GM19035 (cell line): ENCODE measurements around the gene RDH11.
A peak's percentile ranks its signal among the peaks of the same experiment; 100 is the strongest.
"Not testable (repeated sequence)": the region's sequence is repeated elsewhere in the genome, so short reads cannot be mapped to it uniquely, and the experiment has no call there.

Experiments
- ATAC-seq: cut with Tn5 transposase; IDR thresholded peaks from one replicate; pipeline ENCODE4 v1.9.1; 2021; ENCODE audit not compliant: unreplicated experiment

The RDH11 gene

DNA sequence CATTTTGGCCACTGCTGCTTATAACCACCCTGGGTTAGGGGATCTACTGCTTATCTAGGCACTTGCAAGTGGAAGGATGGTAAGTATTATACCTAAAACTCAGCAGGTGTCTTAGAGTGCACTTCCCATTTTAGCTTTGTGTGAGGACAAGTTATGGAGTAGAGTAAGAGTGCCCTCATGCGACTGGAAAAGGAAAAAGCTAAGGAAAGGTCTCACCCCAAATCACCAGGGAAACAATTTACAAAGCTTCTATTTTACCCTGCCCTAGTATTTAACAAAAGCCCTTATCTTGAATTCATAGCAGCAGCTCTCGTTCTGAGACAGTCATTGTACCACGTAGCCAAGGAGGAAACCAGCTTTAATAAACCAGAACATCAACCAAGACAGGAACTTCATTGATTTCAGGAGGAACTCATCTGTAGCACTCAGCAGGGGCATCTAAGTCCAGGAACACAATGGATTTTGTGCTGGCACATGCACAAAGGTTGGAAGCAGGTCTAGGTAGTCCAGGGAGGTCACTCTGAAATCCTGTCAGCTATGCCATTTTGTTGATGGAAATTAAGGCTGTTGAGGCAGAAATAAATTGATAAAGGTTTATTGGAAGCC lies 9.0 kb upstream of the RDH11 start:
- no peak for ATAC-seq

DNA sequence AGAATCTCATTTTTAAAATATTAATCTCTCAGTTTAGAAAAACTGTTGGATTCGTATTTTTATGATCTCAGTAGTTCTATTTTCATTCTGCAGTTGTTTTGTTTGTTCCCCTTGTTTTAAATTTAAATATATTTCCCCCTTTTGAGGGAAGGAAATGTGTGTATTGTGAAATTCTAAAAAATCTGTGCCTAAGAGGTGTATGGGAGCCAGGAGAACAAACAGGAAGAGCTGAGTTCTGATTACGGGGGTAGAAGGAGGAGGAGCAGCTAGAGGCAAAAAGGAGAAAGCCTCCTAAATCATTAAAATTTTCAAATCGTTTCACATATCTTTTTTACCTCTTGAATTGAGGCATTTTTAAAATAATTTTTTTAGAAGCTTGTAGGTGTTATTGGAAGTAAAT lies 8.4 kb upstream of the RDH11 start:
- no peak for ATAC-seq

DNA sequence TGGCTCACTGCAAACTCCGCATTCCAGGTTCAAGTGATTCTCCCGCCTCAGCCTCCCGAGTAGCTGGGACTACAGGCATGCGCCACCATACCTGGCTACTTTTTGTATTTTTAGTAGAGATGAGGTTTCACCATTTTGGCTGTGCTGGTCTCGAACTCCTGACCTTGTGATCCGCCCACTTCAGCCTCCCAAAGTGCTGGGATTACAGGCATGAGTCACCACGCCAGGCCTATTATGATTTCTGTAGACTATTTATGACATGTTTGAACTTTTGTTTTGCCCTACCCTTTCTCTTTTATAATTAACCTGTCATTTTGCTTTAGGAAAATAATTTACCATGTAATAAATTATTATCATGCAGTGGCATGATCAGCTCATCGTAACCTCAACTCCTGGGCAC lies 5.9 kb upstream of the RDH11 start, which contains the start of gene RDH12:
TSS of gene RDH12 (plus strand) at position 395 of the 400 bp plus-strand sequence. CDS start 20,757 bp downstream, outside the sequence.
- not testable (repeated sequence) for ATAC-seq

DNA sequence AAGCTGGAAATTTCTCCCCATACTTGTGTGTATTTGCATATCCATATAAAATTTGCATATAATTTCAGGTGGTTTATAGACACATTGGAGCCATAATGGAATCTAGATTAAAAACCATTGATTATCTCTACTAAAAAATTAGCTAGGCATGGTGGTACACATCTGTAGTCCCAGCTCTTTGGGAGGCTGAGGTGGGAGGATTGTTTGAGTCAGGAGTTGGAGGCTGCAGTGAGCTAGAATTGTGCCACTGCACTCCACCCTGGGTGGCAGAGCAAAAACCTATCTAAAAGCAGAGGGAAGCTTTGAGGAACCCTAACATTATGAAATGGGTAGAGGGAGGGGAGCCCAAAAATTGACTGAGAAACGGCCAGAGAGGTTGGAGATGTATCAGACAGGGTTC lies 2.6 kb upstream of the RDH11 start:
- ATAC-seq = no peak

DNA sequence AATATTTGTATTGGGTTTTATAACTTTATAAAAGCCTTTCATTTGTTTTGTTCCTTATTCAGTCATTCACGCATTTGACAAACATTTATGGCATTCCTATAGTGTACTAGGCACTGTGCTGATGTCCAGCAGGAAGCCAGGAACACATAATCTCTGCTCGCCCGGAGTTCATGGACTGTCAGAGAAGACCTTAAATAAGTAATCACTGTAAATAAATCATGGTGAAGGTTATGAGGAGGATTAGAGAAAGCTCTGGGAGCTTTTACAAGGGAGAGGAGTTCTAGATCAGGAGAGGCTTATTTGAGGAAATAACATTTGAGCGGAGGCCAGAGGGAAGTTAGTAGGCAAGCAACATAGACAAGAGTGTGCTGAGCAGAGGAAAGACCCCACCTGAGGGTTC lies 1.4 kb upstream of the RDH11 start:
- no peak for ATAC-seq

DNA sequence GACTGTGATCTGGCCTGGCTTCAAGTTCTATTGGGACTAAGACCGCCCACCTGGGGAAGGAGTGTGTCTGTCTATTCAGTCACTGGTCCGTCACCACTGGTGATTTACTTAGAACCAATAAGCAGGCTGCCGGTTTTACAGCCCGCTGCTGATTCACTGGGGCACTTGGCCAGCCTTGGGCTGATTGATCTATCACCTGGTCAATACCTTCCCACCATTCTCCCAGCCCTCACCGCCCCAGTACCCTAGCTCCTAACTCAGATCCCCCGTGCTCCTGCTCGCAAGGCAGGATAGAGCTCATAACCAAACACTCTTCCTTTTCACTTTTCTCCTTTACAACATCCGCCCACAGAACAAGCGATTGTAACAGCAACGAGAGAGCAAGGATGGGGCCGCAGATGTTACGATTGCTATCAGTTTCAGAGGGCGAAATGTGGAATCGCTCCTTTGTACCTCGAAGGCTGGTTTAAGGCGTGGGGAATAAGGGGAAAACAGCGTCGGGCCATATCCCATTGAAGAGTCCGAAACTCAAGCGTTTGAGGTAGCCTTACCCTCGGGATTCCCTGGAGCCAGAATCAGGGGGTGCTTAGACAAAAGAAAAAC lies 672 bp downstream of the RDH11 start:
- peak; percentile 92 for ATAC-seq

DNA sequence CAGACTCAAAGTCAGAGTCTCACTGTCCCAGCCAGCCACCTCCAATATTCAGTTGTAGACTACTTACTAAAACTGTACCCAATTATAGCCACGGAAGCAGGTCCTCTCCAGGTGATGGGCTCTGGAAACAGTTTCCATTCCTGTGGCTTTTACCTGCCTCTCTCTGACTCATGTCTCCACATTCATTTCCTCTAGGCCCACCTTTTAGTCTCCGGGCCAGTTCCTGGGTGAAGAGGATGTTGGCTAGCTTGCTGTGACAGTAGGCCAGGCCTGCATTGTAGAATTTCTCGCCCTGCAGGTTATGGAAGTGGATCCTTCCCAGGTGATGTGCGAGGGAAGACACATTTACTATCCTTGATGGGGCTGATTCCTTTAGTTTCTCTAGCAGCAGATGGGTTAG lies 5.6 kb downstream of the RDH11 start:
- no peak for ATAC-seq

DNA sequence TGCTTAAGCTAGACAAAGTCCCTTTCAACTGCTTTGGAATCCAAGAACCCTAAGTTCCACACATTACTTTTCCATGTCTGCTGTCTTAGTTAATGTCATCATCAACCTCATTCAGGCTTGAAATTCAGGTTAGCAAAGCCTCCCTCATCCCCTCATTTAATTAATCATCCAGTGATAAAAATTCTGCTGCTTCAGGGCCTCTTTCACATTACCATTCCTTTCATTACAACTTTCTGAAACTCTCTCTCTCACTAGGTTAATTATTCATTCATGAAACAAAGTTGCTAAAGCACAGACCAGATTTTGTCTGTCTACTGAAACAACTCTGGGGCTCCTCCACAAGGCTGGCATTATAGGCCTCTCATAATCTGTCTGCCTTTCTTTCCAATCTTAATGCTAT lies 11.7 kb downstream of the RDH11 start:
- ATAC-seq = no peak

DNA sequence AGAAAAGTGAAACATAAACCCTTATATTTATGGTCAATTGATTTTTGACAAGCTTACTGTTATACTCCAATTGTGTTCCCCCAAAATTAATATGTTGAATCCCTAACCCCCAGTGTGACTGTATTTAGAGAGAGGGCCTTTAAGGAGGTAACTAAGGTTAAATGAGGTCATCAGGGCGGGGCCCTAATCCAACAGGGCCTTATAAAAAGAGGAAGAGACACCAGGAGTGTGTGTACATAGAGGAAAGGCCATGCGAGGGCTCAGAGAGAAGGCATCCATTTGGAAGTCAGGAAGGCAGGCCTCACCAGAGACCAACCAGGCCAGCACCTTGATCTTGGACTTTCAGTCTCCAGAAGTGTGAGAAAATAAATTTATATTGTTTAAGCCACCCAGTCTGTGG lies 14.6 kb downstream of the RDH11 start:
- ATAC-seq = no peak

DNA sequence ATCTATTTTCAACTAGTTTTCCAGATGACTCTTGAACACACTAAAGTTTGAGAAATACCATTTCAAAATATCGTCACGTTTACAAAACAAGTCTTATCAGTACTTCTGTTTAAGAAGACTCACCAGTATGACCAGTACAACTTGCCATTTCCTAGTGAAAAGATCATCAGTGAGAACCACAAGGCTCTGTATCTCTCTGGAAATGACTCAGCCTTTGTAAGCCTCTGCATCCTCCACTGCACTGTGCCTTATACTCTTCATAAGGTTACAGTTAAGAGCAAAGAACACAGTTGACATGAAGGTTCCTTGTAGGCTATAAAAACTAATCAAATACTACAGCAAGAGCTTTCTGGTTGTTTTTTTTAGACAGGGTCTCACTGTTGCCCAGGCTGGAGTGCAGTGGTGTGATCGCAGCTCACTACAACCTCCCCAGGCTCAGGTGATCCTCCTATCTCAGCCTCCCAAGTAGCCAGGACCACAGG lies 15.4 kb downstream of the RDH11 start:
- peak; percentile 96 for ATAC-seq

DNA sequence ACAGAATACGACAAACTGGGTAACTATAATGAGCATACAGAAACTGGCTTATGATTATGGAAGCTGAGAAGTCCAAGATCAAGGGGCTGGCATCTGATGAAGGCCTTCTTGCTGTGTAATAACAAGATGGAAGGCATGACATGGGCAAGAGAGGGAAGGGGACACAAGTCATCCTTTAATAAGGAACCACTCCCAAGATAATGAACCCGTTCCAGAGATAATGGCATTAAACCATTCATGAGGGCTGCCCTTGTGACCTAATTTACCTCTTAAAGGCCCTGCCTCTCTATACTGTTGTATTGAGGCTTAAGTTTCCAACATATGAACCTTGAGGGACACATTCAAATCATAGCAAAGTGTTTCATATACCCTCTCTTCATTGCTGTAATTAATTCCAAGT lies 16.6 kb downstream of the RDH11 start:
- ATAC-seq = no peak

DNA sequence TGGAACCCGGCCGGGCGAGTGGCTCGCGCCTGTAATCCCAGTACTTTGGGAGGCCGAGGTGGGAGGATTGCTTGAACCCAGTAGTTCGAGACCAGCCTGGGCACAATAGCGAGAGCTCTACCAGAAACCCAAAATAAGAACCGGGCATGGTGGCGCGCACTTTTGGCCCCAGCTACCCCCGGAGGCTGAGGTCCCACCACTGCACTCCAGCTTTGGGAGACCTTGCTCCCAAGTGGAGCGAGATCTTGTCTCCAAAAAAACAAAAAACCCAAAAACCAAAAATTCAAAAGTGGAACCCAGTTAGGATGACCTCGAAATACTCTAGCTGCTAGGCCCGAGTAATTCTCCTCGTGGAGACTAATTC lies 20.4 kb downstream of the RDH11 start:
- no peak for ATAC-seq

DNA sequence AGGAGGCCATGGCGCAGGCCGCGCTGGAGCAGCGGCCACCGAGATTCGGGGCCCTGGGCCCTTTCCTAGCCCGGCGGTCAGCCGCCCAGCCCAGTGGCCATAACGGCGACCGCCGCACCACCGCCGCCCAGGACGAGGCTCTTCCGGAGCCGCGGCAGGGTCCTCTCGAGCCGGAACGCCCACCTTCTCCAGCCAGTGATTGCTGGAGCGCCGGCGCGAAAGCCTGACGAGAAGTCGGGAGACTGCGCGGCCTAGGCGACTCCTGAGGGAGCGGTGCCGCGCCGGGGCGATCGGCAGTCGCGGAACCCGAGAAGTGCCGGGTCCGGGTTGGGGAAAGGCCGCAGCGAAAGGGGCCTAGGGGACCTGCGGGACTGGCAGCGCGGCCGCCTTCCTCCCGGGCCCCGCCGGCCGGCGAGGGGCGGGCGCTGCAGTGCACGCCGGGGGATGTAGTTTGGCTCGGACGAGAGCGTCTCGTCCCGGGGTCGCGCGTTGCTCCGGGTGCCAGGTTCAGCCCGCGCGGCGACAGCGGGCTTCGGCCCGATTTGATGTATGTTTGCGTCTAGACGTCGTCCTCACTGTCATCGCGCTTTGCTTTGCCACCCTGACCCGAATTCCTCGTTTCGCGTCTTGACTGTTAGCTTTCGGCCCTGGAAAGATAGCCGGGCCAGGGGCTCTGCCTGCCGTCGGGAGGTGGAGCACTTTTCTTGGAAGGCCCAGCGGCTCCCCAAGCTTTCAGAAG lies 20.9 kb downstream of the RDH11 start, which contains the start of gene VTI1B:
TSS of gene VTI1B (minus strand) at position 153 of the 739 bp plus-strand sequence. CDS start at position 10, 143 bp downstream.
- ATAC-seq = peak; percentile 88

DNA sequence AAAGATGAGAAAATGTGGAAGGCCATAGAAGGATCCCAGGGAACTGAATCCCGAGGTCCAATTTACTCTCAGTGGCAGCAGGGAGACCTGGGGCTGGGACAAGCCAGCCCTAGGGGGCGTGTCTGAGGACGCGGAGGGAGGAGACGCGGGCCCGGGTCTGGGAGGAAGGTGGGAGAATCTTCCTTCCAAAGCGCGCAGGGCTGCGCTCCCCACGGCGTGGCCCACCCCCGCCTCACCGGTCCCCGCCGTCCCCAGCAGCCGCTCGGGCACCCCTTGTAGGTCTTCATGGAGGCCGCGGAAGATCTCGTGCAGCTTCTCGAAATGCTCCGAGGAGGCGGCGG lies 21.5 kb downstream of the RDH11 start:
- ATAC-seq = peak; percentile 43

DNA sequence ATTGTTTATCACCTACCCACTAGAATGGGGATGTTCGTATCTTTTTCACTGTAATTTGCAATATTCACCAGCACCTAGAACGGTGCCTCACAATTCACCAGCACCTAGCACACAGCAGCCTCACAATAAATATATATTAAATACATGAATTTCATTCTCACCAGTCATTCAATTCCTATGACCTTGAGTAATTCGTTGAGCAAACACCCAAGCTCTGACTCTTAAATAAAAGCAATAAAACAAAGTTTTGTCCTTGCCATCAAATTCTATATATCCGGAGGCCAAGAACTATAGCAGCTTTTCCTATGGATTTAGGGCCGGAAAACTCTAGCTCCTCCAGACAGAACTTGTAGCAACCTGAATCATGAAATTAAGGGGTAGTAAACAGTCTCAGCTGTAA lies 22.1 kb downstream of the RDH11 start:
- ATAC-seq = no peak

DNA sequence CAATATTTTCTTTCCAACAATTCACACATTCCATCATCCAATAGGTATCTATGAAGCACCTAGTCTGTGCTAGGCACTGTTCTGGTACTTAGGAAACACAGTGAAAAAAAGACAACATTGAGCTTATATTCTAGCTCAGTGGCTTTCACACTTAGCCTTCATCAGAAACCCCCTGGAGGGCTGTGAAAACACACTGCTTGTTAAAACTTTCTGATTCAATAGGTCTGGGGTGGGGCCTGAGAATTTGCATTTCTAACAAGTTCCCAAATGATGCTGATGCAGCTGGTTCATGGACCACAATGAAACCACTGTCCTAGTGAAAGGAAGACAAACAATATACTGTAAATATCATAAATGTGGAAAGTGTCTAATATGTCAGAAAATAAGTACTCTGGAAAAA lies 27.0 kb downstream of the RDH11 start:
- ATAC-seq = no peak

DNA sequence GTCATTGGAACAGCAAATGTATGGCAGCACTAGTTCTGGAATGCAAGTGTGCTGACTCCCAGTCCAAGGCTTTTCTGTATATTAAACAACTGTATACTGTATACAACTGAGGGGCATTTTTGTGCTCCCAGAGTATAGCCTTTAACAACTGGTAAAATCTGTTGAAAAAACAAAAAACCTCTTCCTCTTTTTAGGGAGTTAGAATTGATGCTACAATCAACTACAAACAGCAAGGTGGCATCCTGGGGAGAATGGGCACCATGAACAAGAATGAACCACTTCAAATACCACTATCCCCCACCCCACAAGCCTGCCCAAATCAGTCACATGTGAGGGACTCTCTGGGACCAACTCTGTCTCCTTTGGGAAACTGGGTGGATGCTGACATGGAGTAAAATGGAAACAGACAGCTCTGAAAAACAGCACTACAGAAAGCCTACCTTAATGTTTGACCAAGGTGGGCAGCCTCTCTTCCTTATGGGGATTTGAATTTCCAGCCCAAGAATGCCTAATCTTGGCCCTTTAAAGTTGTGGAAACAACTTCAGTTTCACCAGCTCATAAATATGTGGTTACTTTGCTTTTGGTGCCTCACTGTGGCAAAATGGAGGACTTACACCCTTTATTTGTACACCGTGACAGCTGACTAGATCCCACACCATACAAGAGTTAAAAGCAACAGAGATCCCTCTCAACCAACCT lies 28.7 kb downstream of the RDH11 start:
- ATAC-seq = peak; percentile 65

DNA sequence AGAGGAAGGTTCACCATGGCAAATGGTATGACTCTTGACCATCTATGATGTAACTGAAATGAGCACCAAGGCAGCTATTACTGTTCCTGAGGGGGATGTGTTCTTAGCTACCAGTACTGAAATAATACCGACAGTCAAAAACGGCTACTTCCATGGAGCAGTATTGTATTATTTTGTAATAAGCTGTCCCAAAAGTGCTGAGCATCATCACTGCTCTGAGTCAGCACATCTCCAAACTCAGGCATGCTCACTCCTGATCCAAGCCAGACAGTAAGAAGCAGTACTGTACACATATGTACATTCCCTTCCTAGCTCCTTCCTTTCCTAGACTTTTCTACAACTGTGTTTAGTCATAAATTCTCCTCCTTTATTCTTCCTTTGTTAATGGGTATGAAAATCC lies 29.7 kb downstream of the RDH11 start:
- no peak for ATAC-seq

DNA sequence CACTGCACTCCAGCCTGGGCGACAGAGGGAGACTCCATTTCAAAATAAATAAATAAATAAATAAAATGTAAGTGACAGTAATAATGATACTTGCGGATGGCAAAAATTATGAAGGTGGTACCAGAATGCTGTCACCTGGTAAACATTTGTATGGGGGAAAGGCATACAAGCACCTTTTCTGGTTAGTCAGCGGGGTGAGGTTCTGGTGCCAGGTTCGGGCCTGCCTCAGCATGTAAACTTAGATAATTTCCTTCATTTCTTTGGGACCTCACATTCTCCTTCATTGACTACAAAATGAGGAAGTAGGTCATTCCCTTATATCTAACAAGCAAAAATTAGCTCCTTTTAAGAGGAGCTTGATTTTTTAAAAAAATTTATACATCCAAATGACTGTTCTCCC lies 31.9 kb downstream of the RDH11 start:
- no peak for ATAC-seq

DNA sequence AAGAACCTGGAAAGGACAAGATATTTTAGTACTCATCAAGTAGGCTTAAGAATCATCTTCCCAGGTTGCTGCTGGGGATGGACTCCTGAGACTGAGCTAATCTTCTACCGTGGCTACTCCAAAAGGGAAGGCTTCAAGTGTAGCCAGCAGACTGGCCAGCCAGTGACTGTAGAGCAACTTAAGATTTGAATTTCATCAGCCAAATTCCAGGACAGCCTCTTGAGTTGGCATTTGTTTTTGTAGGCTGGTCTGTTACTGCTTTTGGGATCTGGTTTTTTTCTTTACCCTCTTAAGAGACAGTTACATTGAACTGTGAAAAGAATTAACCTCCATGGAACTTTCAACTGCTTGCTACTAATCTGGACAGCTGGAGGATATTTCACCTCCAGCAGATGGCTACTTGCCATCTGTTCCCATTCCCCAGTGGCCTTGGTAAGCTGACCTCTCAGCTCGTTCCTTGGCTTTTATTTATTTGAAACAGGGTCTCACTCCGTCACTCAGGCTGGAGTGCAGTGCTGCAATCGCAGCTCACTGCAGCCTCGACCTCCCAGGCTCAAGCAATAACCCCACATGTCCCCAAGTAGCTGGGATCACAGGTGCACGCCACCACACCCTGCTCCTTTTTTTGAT lies 41.8 kb downstream of the RDH11 start:
- no peak for ATAC-seq

DNA sequence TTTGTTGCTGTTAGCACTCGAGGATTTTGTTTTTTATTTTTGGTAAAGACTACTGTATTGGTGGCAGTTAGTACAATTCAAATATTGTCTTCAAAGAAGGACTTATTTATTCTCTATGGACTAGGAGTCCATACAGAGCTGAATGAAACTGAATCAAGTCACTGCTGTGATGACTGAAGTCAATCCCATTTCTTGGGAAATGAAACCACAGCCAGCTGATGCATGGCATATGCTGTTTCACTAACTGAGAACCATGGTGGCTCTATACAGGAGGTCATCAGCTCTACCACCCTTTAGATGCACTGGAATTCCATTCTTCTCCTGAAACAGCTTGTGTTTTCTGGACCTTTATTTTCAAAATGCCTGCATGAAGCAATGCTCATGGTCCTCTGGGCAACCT lies 43.4 kb downstream of the RDH11 start:
- ATAC-seq = no peak
